DOHH2 (cell line): ENCODE data around the gene HELB.

Experiments used
- EZH2phosphoT487 ChIP-seq: fragments of 200-600 bp; sonication (generic); IDR thresholded peaks from 2 replicates; pipeline ENCODE4 v1.6.1; 2017; ENCODE audit warnings: borderline replicate concordance, mild to moderate bottlenecking, antibody characterized with exemption, low read length, moderate library complexity, mixed read lengths
- TF ChIP-seq, protein P1 (sequence below): fragments of 200-600 bp; sonication (generic); IDR thresholded peaks from one replicate; pipeline ENCODE4 v1.5.1; 2014; ENCODE audit warnings: antibody characterized with exemption, mild to moderate bottlenecking, low read depth, low read length; ENCODE audit not compliant: poor library complexity, severe bottlenecking

DNA sequence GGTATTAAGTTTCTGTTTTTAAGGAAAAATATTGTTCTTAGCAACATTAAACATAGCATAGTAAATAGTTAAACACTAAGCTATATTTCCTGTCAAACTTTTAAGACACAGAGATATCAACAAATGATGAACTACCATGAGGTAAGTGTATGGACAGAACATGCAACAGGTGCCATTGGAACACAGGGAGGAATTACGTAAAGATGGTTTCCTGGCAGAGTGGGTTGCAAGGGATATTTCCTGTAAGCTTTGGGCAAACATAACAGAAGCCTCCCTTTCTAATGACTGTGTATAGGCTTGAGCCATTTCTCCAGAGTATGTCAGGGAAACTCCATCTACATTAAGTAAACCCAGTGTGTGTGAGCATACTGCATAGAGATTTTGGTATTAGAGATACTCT is 31.7 kb upstream of the HELB start:
- TF ChIP-seq, protein P1, sequence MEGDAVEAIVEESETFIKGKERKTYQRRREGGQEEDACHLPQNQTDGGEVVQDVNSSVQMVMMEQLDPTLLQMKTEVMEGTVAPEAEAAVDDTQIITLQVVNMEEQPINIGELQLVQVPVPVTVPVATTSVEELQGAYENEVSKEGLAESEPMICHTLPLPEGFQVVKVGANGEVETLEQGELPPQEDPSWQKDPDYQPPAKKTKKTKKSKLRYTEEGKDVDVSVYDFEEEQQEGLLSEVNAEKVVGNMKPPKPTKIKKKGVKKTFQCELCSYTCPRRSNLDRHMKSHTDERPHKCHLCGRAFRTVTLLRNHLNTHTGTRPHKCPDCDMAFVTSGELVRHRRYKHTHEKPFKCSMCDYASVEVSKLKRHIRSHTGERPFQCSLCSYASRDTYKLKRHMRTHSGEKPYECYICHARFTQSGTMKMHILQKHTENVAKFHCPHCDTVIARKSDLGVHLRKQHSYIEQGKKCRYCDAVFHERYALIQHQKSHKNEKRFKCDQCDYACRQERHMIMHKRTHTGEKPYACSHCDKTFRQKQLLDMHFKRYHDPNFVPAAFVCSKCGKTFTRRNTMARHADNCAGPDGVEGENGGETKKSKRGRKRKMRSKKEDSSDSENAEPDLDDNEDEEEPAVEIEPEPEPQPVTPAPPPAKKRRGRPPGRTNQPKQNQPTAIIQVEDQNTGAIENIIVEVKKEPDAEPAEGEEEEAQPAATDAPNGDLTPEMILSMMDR, result no peak
- TF ChIP-seq EZH2phosphoT487, result no peak
